HG02763 (cell line): ENCODE data around the gene MZT2A.
"Not testable (repeated sequence)": the region's sequence is repeated elsewhere in the genome, so short reads cannot be mapped to it uniquely, and the experiment has no call there.

ENCODE experiments used
- ATAC-seq: cut with Tn5 transposase; IDR thresholded peaks from one replicate; pipeline ENCODE4 v1.9.1; 2021; ENCODE audit warnings: mild to moderate bottlenecking, moderate library complexity; ENCODE audit not compliant: unreplicated experiment

The MZT2A gene

GRCh38 chr2:131492015-131492417 is at the start of gene MZT2A:
Gene MZT2A, minus strand, starts transcription at chr2:131492397. Its CDS starts 21 bp downstream, at chr2:131492376.
- ATAC-seq, result peak; percentile 15

DNA sequence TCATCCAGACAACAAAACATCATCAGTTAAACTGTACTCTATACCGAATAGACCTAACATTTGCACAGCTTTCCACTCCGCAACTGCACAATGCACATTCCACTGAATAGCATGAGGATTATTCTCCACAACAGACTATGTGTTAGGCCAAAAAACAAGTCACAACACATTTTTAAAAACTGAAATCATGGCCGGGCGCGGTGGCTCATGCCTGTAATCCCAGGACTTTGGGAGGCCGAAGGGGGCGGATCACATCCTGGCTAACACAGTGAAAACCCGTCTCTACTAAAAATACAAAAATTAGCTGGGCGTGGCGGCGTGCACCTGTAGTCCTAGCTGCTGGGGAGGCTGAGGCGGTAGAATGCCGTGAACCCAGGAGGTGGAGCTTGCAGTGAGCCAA is 46.7 kb upstream of the MZT2A start:
- not testable (repeated sequence) for ATAC-seq

DNA sequence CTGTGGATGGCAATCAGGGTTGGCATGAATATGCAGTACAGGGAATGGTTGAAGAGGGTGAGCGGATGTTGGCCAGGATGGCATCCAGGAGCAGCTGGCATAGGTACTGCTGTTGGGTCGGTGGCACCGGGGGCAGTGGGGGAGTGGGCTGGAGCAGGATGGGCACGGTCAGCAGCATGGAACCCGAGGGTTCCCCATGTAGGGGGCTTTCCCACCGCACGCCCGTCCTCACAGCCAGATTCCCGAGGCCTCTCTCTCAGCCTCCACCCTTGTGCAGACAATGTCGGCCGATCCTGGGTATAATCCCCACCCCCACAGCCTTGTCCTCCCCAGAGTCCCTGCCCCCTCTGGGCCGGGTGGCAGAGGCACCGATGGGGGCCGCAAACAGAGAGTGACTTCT is 44.6 kb upstream of the MZT2A start:
- not testable (repeated sequence) for ATAC-seq

DNA sequence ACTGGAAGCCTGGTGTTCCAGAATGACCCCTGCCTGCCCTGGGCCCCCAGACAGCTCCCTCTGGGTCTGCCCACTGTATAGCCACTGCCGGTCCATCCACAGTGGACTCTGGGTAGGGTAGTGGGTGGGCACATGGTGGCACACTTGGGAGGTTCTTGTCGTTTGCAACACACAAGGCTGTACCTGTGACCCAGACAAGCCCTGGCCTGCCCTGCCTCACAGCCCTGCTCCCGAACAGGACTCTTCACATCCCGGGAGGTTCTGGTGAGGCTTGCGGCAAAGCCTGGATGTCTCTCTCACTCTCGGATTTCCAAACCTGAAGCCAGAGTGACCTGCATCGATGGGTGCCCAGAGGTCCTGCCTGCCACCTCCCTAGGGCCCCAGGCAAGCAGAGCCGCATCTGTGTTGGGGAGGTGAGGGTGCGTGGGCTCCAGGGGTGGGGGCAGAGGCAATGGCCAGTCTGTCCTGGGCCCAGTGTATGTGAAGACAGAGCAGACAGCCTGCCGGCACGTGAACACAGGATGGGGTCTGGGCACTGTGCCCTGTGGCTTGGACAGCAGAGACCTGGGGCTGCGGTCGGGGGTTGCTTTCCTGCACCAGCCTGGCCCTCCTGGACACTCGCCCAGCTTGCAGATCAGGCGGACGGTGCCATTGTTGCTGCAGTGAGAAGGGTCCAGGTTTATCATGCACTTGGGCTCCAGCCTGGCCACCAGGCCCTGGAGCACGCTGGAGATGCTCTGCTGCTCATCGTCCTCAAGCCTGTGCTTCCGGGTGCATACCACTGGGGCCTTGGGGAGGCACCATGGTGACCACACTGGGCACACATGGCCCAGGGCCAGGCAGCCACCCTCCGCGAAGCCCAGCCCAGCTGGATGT is 44.0 kb upstream of the MZT2A start:
- ATAC-seq, result not testable (repeated sequence)

DNA sequence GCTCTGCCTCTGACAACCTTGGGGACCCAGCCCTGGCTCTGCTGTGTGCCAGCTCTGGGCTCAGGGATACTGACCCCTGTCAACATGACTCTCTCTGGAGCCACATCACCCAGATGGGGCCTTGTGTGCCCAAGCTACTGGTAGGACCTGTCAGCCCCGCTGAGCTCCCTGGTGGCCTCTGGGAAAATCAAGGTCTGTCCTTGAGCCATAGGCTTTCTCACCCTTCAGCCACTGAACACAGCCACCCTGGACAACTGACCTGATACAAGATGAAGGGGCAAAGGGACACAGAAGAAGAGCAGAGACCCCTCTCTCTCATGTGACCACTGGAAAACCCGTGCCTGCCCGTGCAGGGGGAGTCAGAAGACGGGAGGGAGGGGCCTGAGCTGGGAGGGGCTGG is 43.3 kb upstream of the MZT2A start:
- no peak for ATAC-seq

DNA sequence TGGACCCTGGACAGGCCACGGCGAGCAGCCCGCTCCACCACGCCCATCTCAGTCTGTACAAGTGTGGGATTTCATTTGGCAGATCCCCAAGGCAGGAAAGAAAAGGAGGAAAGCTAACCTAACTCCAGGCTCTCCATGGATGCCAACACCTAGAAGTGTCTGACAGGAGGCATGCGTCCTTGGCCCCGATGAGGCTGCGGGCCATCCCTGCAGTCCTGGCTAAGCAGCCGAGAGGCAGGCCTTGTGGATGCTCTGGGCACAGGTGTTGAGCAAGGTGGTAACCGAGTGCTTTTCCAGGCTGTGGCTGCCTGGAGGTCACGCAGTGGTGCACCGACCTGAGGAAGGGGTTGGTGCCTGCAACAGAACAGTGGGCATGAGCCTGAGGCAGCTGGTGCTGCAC is 42.8 kb upstream of the MZT2A start:
- not testable (repeated sequence) for ATAC-seq

- ATAC-seq, result not testable (repeated sequence)
Observed at GRCh38 chr2:131534317-131534672, 42.1 kb upstream of the MZT2A start.

GRCh38 chr2:131533609-131534316 is 41.6 kb upstream of the MZT2A start:
- not testable (repeated sequence) for ATAC-seq

- not testable (repeated sequence) for ATAC-seq
Observed at GRCh38 chr2:131532723-131533608, 40.8 kb upstream of the MZT2A start.

DNA sequence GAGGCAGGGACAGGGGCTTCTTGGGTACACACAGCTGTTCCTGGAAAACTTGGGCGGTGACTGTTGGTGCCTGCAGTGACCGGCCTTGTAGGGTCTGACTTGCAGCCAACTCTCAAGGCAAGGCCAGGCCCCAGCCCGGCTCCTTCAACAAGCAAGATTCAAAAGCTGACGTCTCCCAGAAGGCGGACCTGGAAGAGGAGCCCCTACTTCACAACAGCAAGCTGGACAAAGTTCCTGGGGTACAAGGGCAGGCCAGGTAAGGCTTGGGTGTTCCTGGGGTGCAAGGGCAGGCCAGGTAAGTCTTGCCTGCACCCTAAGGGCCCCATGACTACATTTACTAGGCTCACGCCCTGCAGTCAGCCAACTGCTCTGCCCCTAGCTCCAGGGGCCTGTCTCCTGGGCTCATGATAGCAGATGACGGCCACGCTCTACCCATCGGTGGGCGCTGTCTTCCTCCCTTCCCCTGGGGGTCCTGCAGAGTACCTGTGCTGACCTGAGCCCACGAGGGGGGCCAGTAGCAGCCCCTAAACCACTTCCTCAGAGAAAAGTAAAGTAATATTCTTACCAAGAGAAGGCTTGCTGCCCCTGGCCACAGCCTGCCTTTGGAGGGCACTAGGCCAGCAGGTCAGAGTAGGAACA is 39.5 kb upstream of the MZT2A start:
- not testable (repeated sequence) for ATAC-seq

- not testable (repeated sequence) for ATAC-seq
Observed at GRCh38 chr2:131530626-131531344, 38.6 kb upstream of the MZT2A start.

DNA sequence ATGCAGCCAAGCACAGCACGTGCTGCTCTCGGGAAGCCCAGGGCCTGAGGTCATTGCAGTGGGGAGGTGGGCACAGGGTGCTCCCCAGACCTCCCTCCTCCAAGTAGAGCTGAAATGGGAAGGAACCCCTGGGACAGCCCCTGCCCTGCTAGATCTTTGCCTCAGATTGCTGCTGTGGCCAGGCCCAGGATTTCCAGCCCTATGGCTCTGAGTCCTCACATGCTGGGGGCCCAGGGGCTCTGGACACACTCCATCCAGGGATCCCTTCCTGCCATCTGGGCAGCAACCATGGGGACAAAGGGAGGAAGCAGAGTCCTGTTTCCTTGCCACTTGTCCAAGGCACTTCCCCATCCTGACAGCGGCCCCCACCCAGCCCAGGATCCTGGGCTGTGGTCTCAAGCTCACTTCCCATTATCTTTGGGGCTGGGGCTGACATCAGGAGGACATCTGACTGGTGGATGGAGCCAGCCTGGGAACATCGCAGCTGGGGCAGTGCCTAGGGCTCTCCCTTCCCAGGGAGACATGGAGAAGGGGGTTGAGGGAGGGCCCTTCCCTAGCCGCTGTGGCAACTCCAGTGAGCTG is 37.8 kb upstream of the MZT2A start:
- ATAC-seq, result not testable (repeated sequence)

DNA sequence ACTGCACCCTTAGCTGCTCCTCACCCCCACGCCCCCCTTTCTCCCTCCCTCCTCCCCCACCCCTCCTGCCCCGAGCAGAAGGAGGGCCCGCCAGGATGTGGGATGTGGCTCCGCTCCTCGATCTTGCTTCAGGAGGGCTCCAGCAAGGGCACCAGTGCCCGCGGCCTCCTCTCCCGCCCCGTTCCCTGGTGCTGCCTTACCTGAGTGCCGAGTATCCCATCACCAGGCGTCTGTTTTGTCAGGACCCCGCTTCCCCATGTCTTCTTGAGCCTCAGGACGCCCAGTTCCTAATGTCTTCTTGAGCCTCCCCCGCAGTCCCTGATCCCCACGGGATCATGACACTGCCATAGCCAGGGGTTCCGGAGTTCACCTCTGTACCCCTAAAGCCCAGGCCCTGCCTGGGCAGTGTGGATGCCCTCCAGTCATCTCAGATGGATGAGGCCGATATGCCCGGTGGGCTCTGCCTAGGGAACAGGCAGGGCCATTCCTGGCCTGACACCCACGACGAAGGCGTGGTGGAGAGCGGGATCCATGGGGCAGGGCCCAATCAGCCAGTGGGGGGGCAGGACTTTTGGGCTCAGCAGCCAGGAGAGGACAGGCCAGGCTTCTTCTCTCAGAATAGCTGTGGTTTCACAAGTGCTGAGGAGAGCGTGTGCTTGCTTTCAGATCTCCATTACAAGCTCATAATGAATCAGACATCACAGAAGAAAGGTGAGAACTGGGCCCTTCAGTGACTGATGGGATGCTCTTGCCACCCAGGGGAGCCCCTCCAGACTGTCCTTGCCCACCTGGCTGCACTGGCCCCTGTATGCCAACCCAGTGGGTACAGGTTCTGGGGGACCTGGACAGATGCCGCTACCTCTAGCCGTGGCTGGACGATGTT is 37.0 kb upstream of the MZT2A start:
- peak; percentile 50 for ATAC-seq

GRCh38 chr2:131527131-131528001 is 35.2 kb upstream of the MZT2A start, which contains the start of gene CCDC74A:
Gene CCDC74A, plus strand, starts transcription at chr2:131527888. Its CDS starts 83 bp downstream, at chr2:131527971.
- ATAC-seq, result peak; percentile 94

GRCh38 chr2:131525256-131525655 is 33.1 kb upstream of the MZT2A start:
- ATAC-seq, result not testable (repeated sequence)

DNA sequence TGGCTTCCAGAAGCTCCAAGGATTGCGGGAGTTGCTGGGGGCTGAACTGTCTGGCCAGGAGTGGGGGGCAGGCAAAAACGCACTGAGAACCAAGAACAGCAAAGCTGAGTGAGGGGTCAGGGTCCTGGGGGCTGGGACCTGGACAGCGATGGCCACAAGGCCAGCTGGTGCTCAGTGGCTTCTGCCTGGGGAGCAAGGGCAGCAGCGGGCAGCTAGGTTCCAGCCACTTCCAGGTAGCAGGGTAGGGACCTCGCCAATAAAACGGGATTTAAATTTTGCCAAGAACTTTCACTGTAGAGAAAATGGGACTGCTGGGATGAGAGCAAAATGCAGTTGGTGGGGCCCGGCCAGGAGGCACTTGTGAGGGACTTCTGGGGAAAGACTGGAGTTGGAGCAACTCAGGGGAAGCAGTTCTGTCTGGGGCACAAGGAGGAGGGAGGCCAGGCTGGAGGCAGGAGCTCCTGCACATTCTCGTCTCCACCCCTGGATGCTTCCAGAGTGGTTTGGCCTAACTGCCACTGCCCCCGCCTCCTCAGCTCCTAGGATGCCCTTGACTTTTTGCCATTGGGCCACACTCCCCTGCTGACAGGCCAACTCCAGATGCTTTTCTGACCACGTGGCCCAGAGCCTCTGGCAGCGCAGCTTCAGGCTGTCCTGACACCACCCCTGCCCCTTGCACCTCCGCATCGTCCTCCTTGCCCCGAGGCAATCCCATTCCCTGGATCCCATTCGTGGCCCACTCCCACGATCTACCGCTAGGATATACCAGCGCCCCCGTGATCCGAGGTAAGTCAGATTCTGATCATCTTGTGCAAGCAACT is 30.0 kb upstream of the MZT2A start:
- no peak for ATAC-seq

DNA sequence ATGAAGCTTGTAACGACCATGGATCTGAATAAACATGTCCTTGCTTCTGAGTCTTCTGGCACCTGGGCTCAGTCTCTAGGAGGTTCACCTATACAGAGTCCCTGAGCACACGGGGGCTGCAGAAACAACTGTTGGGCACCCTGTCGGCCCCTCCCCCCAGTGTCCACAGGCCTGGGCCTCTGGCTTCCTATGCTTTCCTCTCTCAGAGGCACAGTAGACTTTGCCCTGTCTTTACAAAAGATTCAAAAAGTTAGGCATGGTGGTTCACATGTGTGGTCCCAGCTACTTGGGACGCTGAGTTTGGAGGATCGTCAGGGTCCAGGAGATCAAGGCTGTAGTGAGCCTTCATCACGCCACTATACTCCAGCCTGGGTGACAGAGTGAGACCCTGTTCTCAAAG is 29.3 kb upstream of the MZT2A start:
- not testable (repeated sequence) for ATAC-seq
